ENCODE data around the gene FAM187B. TPM values are rescaled to one million over a fixed set of nuclear protein-coding genes. Genes with fewer than 3 reads are reported as not detected.

Gene FAM187B
- total RNA-seq, 1 experiment from 2014 or later: not detected

DNA sequence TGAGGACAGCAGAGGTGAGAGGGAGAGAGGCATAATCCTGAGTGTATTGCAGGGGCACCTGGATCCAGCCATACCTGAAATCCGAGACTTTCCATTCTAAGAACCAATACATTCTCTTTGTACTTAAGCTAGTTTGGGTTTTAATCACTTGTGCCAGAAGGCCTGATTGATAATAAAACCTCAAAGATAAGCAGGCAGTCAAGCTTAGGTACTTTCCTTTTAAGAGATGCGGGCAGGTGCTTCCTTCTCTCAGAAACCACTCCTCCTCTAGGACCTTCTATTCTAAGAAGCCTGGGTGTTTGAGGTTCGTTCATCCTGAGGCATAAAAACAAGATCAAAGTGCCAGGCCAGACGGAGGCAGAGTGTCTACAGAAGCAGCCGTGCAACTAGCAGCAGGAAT lies 22.2 kb downstream of the FAM187B start:
- Histone ChIP-seq H3K27me3 (replicated peaks; ENCODE audit: insufficient read depth, low read depth, low read length, poor library complexity) (no peaks in the 10 kb centered on the region), H3K27ac (ENCODE audit: low read depth, low read length, poor library complexity, severe bottlenecking) (no peak overlapping the region), H3K36me3 (ENCODE audit: insufficient read depth, low read length, poor library complexity, severe bottlenecking) (no peaks in the 10 kb centered on the region), H3K9me3 (ENCODE audit: low read depth, low read length, poor library complexity, severe bottlenecking) (no peaks in the 10 kb centered on the region), H3K4me3 (ENCODE audit: low read depth, low read length, poor library complexity, severe bottlenecking) (no peak overlapping the region), H3K4me1 (ENCODE audit: insufficient read depth, low read length, poor library complexity, severe bottlenecking) (no peaks in the 10 kb centered on the region)
- TF ChIP-seq, protein P1, sequence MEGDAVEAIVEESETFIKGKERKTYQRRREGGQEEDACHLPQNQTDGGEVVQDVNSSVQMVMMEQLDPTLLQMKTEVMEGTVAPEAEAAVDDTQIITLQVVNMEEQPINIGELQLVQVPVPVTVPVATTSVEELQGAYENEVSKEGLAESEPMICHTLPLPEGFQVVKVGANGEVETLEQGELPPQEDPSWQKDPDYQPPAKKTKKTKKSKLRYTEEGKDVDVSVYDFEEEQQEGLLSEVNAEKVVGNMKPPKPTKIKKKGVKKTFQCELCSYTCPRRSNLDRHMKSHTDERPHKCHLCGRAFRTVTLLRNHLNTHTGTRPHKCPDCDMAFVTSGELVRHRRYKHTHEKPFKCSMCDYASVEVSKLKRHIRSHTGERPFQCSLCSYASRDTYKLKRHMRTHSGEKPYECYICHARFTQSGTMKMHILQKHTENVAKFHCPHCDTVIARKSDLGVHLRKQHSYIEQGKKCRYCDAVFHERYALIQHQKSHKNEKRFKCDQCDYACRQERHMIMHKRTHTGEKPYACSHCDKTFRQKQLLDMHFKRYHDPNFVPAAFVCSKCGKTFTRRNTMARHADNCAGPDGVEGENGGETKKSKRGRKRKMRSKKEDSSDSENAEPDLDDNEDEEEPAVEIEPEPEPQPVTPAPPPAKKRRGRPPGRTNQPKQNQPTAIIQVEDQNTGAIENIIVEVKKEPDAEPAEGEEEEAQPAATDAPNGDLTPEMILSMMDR (conservative IDR thresholded peaks at IDR 0.05; ENCODE audit: low read depth, low read length): no peak
- no peak for TF ChIP-seq EZH2 (IDR thresholded peaks at IDR 0.05; ENCODE audit: borderline replicate concordance, low read depth, low read length, poor library complexity, severe bottlenecking)
- ChIA-PET CTCF (no interaction called here), POLR2A (ENCODE audit: low non-redundant PET) (no interaction called here)
- DNase-seq (ENCODE audit: low spot score): no peak
- no TSS peak for BruUV-seq (replicated peaks)
- intact Hi-C loops (cut with micrococcal nuclease; ENCODE audit: unreplicated experiment): no loop called here

- Histone ChIP-seq H3K36me3 (ENCODE audit: insufficient read depth, low read length, poor library complexity, severe bottlenecking) (no peaks in the 10 kb centered on the region), H3K4me1 (ENCODE audit: insufficient read depth, low read length, poor library complexity, severe bottlenecking) (no peaks in the 10 kb centered on the region), H3K9me3 (ENCODE audit: low read depth, low read length, poor library complexity, severe bottlenecking) (no peaks in the 10 kb centered on the region), H3K4me3 (ENCODE audit: low read depth, low read length, poor library complexity, severe bottlenecking) (no peak overlapping the region), H3K27ac (ENCODE audit: low read depth, low read length, poor library complexity, severe bottlenecking) (no peak overlapping the region), H3K27me3 (replicated peaks; ENCODE audit: insufficient read depth, low read depth, low read length, poor library complexity) (peaks cover 2% of the 10 kb centered on the region)
- BruUV-seq (replicated peaks): no TSS peak
- intact Hi-C loops (cut with micrococcal nuclease; ENCODE audit: unreplicated experiment): no loop called here
- ChIA-PET POLR2A (ENCODE audit: low non-redundant PET) (no interaction called here), CTCF (no interaction called here)
- TF ChIP-seq, protein P1 (conservative IDR thresholded peaks at IDR 0.05; ENCODE audit: low read depth, low read length): no peak
- TF ChIP-seq EZH2 (IDR thresholded peaks at IDR 0.05; ENCODE audit: borderline replicate concordance, low read depth, low read length, poor library complexity, severe bottlenecking): no peak
- no peak for DNase-seq (ENCODE audit: low spot score)
Measured at GRCh38 chr19:35205733-35206323, 22.7 kb downstream of the FAM187B start.

DNA sequence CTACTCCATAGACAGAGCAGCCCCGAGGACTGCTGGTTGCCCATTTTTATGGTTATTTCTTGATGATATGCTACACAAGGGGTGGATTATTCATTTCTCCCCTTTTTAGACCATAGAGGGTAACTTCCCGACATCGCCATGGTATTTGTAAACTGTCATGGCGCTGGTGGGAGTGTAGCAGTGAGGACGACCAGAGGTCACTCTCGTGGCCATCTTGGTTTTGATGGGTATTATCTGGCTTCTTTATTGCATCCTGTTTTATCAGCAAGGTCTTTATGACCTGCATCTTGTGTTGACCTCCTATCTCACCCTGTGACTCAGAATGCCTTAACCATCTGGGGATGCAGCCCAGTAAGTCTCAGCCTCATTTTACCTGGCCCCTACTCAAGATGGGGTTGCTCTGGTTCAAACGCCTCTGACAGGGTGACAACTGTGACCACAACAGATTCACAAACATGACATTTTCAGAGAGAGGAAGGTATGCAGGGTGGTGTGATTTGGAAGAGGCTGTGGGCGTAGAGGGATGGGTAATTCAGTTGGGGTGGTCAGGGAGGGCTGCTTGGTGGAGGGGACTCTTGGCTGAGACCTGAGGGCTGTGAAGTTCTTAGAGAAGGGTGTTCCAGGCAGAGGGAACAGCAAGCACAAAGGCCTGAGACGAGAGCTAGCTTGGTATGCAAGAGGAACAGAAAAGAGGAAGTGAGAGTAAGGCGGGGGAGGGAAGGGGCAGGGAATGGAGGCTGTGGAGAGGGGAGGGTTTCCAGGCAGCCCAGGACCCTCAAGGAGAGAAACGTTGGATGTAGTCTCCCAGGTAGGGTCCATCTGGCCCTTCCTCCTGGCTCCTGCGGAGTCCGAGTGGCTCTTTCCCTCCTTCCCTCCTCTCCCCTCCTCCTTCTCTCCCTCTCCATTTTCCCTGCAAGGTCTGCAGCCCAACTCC lies 23.5 kb downstream of the FAM187B start:
- no peak overlapping the region for H3K4me3 ChIP-seq (ENCODE audit: low read depth, low read length, poor library complexity, severe bottlenecking)
- no peak for TF ChIP-seq EZH2 (IDR thresholded peaks at IDR 0.05; ENCODE audit: borderline replicate concordance, low read depth, low read length, poor library complexity, severe bottlenecking)
- TF ChIP-seq, protein P1 (conservative IDR thresholded peaks at IDR 0.05; ENCODE audit: low read depth, low read length): no peak
- CTCF ChIA-PET: no interaction called here
- H3K27ac ChIP-seq (ENCODE audit: low read depth, low read length, poor library complexity, severe bottlenecking): no peak overlapping the region
- H3K27me3 ChIP-seq (replicated peaks; ENCODE audit: insufficient read depth, low read depth, low read length, poor library complexity): peaks cover 4% of the 10 kb centered on the region
- POLR2A ChIA-PET (ENCODE audit: low non-redundant PET): no interaction called here
- H3K36me3 ChIP-seq (ENCODE audit: insufficient read depth, low read length, poor library complexity, severe bottlenecking): no peaks in the 10 kb centered on the region
- no peaks in the 10 kb centered on the region for H3K9me3 ChIP-seq (ENCODE audit: low read depth, low read length, poor library complexity, severe bottlenecking)
- H3K4me1 ChIP-seq (ENCODE audit: insufficient read depth, low read length, poor library complexity, severe bottlenecking): no peaks in the 10 kb centered on the region
- no TSS peak for BruUV-seq (replicated peaks)
- no peak for DNase-seq (ENCODE audit: low spot score)
- intact Hi-C loops (cut with micrococcal nuclease; ENCODE audit: unreplicated experiment): no loop called here

Measured in A673 (cell line).